Dedifferentiated amniotic fluid mesenchymal stem cell (primary cell): Measurements from ENCODE around the gene NEURL1.
A peak's percentile ranks its signal among the peaks of the same experiment; 100 is the strongest.
"Not testable (repeated sequence)": the region's sequence is repeated elsewhere in the genome, so short reads cannot be mapped to it uniquely, and the experiment has no call there.

Experiments
- DNase-seq: peaks from one replicate; pipeline ENCODE4 v3.0.0-alpha.2; 2016; ENCODE audit errors: extremely low spot score

NEURL1 gene

DNA sequence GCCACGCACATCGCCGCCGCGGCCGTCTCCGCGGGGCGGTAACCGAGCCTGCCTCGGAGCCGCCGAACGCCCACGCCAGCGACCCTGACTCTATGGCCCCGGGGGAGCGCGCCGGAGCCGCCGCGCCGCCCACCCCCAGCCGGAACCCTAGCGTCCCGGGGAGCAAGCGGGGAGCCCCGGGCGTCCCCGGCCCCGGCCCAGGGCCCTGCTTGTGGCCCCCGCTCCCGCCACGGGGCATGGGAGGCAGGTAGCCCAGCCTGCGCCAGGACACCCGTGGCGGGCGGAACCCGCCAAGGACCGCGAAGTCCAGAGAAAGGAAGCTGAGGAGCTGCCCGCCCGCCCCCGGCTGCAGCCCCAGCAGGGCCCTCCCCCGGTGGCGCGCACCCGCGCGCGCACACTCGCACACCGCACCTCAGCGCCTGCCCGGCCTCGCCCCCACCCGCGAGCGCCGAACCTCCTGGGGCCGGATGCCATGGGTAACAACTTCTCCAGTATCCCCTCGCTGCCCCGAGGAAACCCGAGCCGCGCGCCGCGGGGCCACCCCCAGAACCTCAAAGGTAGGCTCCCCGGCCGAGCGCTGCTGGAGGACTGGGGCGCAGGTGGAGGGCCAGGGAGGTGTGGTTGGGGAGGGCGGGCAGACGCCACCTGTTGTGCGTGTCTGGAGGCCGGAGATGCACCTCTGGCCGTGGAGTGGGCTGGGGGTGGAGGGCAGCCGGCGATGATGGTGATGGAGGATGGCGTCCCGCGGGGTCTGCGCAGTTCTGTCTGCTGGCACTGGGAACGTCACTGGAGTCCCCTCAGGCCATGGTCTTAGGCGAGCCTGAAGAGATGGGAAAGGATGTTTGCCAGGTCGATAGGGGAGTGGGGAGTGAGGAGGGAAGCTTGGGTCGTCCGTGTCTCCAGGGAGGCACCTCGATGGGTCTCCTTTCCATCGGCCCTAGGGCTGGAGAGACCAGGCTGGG lies 692 bp downstream of the NEURL1 start:
- no peak for DNase-seq

DNA sequence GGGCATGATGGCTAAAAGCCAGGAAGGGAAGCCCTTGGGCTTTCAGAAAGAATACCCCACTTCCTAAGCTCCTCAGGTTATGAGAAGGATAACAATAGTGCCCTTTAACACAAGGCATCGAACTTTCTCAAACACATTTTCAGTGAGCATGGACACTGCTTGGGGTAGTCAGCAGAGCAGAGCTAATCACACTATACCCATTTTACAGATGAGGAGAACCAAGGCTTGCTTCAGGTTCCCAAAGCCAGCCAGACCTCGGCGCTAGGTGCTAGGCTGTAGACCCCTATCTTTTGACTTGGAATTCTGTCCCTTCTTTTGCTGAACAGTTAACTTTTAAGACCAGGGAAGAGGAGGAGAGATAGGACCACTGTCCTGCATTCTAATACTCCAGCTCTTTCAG lies 1.8 kb downstream of the NEURL1 start:
- no peak for DNase-seq

DNA sequence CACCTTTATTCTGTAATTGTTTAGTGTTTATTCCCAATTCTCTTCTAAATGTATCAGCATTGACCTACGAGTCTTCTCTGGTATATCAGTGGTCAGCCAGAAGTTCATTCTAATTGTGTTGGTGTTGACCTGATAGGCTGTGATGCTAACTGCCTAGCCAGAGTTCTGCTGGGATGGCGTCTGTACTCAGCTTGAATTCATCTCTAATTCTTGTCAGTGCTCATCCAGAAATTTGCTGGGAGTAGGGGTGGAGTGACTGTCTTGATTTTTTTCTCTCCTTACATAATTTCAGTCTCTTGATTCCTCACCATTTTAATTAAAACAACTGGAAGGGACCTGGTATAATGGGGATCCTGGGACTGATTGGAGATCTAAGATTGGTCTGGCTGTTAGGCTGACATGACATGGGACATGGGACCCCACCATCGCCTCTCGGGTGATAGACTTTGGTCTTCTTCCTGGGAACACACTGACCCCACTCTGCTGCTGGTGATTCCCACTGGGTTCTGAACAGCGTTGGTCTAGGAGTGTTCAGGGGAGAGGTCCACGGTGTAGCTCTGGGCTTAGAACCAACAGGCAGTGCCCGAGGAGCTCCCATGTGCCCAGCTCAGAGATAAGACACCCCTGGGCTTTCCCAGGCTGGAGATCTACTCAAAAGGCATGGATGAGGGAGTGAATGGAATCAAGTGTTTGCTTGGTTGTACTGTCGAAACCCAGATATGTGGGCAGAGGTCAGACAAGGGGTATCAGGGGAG lies 3.8 kb downstream of the NEURL1 start:
- DNase-seq, result no peak

DNA sequence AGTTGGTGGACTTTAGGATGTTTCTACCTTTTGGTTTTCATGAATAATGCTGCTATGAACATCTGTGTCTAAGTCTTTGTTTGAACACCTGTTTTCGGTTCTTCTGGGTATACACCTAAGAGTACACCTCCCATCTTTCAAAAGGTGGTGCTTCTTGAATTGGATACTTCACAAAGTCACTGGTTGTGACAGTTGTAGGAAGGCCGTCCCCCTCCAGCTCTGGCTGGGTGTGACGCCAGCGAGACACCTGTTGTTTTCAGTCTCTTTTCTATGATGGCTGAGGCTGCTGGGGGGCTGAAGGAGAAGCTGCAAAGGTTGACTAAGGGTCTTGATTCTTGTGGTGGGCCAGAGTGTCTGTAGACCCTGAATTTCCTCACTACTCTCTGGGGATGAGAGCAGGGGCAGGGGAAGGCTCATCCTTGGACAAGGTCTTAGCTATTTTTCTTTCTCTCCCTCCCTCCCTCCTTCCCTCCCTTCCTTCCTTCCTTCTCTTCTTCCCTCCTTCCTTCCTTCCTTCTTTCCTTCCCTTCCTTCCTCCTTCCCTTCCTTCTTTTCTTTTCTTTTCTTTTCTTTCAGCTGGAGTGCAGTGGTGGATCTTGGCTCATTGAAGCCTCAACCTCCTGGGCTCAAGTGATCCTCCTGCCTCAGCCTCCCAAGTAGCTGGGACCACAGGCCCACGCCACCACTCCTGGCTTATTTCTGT lies 5.6 kb downstream of the NEURL1 start:
- DNase-seq, result no peak

DNA sequence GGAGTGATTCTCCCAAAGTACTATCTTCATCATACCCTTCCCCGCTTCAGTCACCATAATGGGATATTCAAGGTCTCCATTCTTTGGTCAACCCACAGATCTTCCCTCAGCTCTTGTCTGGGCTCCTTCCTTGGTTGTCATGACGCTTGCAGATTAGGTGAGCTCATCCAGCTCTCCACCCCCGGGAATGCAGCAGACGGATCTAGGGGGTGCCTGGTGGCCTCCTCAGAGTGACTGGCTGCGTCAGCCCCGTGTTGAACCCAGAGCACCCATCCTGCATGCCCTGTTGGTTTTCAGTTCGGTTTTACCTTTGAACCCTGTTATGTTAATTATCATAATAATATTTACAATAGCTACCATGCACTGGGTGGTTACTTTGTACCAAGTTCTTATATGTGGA lies 6.4 kb downstream of the NEURL1 start:
- no peak for DNase-seq

DNA sequence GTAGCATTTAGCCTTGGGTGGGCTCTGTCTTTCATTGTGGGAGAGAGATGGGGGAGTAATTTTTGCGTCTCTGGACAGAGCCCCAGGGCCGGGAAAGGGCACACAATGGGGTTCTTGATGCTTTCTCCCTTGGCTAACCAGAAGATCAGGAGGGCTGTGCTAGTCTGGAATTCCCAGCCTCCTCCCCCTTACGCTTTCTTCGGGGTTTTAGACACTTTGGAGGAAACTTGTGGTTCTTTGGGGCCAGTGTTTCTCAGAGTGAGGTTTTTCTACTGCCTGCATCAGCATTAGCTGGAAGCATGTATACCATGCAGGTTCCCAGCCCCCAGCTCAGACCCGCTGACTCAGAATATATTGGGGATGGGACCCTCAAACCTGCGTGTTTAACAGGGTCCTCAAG lies 7.0 kb downstream of the NEURL1 start:
- no peak for DNase-seq

DNA sequence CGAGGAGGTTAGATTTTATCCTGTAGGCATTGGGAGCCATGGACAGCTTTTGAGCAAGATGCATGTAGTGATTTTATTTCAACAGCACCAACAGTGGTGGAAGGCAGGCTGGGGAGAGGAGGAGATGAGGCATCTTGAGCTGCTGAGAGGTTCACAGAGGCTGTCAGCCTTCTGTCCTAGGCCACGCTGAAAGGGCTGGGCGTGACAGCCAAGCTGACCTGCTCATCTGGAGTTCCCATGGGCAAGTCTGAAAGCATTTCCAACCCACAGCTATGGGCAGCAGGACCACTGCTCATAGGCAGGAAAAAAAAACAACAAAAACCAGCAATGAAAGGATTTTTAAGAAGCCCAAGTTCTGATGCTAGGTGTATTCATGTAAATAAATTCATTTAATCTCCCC lies 7.7 kb downstream of the NEURL1 start:
- no peak for DNase-seq

DNA sequence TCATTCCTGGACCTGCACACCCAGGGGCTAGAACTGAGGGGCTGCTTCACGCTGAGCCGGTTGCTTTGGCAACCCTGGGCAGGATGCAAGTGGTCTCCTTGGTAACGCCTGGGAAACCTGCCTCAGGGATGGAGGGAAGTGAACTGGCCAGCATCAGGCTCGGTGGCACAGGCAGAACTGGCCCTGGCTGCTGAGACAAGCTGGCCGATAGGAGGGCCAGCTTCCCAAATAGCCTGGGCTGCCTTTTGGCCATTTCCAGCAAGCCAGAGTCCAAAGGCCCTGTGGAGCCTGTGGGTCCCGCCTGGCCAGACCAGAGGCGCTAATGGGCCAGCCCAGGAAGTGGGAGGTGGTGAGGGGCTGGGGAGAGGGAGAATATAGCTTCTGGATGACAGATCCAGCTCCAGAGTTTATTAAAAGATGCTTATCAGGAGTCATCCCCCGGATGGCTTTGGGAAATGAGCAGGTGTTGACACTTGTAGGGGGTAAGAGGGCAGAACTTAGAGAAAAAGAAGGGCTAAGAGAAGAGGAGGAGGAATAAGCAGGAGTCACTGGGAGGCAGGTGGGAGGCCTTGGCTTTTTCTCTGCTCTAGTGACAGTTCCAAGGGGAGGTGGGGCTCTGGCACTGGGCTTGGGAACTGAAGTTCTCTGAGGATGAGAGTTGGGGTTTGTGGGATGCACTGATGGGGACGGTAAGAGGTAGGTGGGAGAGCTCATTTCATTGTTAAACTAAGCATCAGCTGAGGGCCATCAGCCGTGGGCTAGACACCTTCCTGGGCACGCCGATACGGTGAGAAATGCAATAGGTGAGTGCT lies 9.6 kb downstream of the NEURL1 start:
- DNase-seq, result no peak

DNA sequence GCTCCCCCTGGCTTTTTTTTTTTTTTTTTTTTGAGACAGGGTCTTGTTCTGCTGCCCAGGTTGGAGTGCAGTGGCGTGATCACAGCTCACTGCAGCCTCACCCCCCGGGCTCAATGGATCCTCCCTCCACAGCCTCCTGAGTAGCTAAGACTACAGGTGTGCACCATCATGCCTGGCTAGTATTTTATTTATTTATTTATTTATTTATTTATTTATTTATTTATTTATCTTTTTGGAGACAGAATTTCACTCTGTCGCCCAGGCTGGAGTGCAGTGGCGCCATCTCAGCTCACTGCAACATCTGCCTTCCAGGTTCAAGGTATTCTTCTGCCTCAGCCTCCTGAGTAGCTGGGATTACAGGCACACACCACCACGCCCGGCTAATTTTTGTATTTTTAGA lies 10.3 kb downstream of the NEURL1 start:
- DNase-seq, result not testable (repeated sequence)

DNA sequence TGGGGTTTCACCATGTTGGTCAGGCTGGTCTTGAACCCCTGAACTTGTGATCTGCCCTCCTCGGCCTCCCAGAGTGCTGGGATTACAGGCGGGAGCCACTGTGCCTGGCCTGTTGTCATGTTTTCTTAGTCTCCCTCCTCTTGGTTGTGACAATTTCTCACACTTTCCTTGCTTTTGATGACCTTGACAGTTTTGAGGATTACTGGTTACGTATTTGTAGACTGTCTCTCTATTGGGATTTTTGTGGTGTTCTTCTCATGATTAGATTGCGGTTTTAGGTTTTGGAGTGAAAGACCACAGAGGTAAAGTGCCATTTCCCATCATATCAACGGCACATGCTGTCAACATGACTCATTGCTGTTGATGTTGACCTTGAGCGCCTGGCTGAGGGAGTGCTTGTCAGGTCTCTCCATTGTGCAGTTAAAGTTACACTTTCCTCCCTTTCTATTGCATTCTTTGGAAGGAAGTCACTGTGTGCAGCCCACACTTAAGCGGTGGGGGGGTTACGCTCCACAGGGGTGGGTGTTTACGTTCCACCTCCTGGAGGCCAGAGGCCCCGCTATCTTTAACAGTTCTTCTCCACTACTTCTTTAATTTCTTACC lies 10.8 kb downstream of the NEURL1 start:
- DNase-seq, result peak; percentile 37

DNA sequence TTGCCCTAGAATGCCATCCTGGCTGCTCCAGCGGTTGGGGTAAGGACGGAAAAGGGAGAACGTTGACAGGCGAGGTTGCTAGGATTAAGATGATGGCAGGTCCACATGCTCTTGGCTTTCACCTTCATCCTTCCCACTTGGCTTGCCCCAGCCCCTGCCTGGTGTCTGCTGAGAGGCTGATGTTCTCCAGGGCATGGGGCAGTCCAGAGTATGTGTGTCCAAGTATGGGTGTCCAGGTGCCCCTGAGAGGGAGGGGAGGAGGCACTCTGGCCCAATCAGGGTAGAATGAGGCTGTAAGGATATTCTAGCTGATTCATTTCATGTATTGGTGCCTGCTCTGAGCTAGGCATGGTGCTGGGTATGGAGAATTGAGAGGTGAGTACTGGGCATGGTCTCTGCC lies 12.6 kb downstream of the NEURL1 start:
- no peak for DNase-seq

DNA sequence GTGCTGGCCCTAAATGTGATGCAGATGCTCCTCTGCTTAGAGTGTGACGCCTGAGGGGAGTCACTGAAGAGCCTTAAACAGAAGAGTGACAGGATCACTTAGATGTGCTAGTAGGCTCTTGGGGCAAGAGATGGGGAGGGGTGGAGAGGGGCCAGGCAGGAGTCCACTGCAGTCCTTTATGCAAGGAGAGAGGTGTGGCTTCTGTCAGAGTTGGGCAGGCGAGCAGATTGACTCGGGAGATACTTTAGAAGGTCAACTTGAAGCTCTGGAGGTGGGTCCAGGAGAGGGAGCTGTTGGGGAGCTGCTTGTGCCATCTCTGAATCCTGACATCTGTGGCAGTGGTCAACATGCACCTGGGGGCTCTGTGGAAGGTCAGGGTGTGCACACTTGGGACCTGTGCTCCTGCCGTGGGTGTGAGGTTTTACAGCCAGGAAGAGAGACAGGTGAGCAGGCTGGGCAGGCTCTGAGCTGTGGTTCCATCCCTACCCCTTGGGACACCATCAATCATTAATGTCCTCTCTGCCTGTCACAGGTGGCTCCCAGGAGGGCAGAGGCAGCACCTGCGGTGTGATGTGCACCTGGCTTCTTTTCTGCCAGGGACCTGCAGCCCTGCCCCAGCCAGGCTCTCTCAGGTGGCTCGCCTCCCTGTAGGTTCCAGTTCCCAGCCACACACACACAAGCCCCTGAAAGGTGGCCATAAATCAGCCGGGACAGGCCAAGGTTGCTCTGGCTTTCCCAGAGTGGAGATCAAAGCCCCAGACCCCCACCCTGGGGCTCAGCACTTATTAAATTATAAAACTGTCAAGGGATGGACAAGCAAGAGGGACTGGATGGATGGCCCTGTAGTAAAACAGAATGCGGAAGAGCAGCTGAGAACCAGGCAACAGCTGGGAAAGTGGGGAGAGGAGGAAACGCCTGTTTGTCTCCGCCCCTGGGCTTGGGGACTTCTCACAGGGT lies 14.0 kb downstream of the NEURL1 start:
- DNase-seq, result no peak

DNA sequence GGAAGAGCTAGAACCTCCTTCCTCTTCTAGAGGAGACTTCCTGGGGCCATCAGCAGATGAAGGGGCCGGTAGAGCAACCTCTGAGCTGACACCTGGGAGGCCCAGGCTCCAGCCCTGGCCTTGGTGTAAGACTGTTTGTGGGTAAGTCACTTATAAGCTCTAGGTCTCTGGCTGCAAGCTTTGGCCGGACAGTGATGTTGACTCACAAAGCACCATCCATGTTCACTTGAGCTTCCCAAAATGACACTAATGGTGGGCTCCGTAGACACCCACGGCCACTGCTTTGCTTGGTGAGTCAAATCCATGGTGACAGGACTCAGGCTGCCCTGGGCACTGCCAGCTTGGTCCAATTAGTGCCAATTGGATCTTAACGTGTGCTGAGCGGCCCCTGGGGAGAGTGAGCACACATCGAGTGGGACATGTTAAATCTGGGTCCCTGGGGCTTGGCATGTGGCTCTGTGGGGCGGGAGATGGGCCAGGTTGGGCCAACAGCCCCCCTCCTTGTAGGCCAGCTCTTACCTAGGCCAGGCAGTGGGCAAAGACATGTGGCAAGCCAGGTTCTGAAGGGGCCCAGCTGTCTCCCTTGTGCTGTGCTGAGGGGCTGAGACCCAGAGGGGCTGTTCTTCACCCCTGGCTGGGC lies 16.7 kb downstream of the NEURL1 start:
- DNase-seq, result no peak

DNA sequence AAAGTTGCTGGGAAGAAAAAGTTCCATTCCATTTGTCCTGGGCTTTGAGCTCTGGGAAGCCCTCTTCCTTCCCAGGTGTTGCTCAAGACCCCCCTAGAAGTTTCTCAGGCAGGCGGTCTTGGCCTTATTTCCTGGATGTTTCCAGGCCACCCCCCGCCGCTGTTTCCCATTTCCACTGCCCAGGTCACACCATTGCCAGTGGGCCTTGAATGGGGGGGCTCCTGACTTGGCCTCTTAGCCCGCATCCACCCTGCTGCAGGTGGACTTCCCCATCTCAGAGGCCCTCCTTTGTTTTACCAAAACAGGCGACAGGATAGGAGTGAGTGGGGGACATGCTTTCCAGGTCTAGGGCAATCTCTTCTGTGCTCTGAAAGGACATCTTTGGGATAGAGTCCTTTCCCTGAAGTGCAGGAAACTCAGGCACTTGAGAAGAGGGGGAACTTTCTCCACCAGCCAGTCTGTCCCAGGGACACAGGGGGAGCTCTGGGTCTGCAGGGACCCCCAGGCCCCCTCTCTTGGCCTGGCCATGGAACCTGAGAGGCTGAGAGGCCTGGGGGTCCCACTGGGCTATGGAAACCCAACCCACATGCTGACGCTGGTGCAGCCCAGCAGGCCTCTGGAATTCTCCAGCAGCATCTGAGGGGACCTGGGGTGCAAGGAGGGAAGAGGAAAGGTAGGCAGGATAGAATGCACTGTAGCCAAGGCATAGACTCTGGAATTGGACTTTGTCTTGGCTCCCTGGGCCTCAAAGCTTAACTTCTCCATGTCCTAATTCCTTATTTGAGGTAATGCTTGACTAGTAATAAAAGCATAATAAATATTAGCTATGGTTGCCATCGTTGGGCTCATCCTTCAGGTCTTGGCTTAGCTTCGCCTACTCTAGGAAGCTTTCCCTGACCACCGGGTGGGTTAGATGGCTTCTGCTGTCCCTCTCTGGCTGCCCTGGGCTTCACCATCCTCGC lies 17.6 kb downstream of the NEURL1 start:
- no peak for DNase-seq

DNA sequence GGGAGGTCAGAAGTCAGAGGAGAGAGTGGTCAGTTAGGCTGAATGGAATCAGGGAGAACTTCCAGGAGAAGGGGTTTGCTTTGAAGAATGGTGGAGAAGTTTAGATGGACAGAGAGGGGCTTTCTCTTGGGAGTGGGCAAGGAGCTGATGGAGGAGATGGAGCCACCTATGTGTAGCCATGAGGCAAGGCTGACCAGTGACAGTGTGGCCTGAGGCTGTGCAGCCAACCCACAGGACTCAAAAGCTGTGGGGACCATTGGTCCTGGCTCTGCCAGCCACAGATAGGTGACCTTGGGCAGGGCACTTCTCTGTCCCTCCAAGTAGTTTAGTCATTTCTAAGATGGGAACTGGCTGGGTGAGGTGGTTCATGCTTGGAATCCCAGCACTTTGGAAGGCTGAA lies 18.7 kb downstream of the NEURL1 start:
- DNase-seq, result no peak

DNA sequence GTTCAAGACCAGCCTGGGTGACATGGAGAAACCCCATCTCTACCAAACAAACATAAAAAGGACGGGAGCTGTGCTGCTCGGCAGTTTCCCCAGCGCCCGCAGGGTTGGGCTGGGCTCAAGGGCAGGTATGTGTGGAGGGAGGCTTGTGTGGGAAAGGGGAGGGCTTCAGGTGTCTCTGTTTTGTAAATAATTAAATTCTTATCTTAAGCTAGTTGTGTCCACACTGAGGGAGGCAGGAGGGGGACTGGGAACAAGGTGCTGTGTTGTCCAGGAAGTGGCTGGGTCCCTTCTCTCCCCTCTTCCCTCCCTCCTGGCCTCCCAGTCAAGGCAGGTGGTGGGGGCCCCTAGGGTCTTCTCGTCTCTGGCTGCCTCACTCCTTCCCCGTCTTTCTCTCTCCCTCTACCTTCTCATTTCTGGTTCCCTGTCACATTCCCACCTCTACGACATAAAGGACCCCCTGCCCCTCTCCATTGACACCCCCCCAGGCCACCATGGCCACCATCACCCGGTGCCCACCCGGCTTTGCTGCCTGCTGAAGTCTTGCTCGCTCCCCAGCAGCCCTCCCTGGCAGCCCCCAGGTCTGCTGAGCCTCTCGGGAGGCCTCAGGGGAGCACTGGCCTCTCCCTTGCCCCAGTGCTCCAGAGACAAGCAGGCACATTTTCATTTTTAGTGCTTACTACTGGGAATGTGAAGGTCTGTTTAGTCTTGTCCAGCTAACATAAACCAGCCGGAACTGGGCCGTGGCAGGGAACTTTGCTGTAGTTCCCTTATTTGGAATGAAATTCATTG lies 19.3 kb downstream of the NEURL1 start:
- no peak for DNase-seq

DNA sequence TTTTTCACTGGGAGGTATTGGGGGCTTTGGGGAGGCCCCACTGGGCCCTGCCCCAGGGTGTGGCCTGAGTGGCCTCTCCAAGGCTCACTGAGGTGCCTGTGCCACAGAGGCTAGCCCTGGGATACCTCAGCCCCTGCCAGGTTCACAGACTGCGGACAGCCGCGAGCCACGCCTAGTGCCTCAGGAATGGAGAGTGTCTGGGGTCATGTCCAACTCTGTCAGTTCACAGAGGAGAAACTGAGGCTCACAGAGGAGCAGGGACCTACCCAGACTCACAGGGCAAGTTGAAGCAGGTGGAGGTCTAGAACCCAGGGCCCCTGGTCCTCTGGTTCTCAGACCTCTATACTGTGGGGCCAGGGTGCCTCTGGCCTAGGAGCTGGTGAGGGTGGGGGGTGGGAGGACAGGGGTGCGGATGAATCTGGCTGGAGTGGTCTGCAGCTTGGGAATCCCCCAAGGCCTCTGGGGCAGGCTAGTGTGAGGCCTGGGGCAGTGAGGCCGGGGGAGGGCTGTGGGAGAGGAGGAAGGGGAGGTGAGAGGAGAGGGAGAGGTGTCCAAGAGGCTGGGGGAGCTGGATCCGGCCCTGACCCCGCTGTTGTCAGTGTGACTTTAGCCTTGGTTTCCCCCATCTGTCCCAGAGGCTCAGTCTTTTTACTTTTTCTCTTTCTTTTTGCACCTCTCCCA lies 20.0 kb downstream of the NEURL1 start:
- DNase-seq, result no peak
